Endothelial cell of umbilical vein (primary cell): ENCODE measurements around the gene CLSTN2.

Experiments
- CTCF ChIP-seq, 2 donors: IDR thresholded peaks; 1 replicate in 1 of 2; 2 replicates in 1 of 2; pipeline ENCODE4 v1.5.1; 2011; ENCODE audit warnings: low read length in 2 of 2, mild to moderate bottlenecking in 2 of 2, moderate library complexity in 2 of 2, control low read depth in 1 of 2, inconsistent platforms in 1 of 2, low read depth in 1 of 2; ENCODE audit not compliant: insufficient read depth in 1 of 2; ENCODE audit errors: extremely low read depth in 1 of 2
- MAX ChIP-seq: IDR thresholded peaks from 2 replicates; pipeline ENCODE4 v1.6.1; 2011; ENCODE audit not compliant: insufficient read depth, insufficient read length

GRCh38 chr3:140204271-140204984 is 269.4 kb downstream of the CLSTN2 start:
- TF ChIP-seq CTCF (IDR thresholded peaks at IDR 0.05; ENCODE audit: extremely low read depth in 1 of 2, insufficient read depth in 1 of 2, low read depth in 1 of 2, low read length in 2 of 2) (no peak), MAX (no peak)
